Measurements from ENCODE around the gene STPG2. TPM values are rescaled to one million over a fixed set of nuclear protein-coding genes. Genes with fewer than 3 reads are reported as not detected.

STPG2 gene
- total RNA-seq, 1 experiment from 2014 or later, result 0.35 TPM

- Histone ChIP-seq H2AFZ (no peak overlapping the region), H3K9me2 (ENCODE audit: insufficient read depth) (0 out of 2 replicates have a peak, but pooled peaks cover 4% of the 10 kb centered on the region), H3K36me3 (ENCODE audit: low read depth) (no peaks in the 10 kb centered on the region), H3K4me2 (no peak overlapping the region), H3K79me2 (ENCODE audit: low read depth) (no peaks in the 10 kb centered on the region), H3K27ac (no peak overlapping the region), H3K27me3 (ENCODE audit: insufficient read depth, low read depth) (no peaks in the 10 kb centered on the region), H3K4me1 (replicated peaks; ENCODE audit: insufficient read depth) (no peaks in the 10 kb centered on the region), H4K20me1 (ENCODE audit: insufficient read depth) (no peaks in the 10 kb centered on the region), H3K9me3 (ENCODE audit: insufficient read depth, low read depth) (0 out of 2 replicates have a peak, but pooled peaks cover 3% of the 10 kb centered on the region), H3K4me3 (no peak overlapping the region), H3F3A (ENCODE audit: insufficient read depth, low read depth) (no peaks in the 10 kb centered on the region)
- TF ChIP-seq CTCF (conservative IDR thresholded peaks at IDR 0.05), result no peak
- no peak for TF ChIP-seq EZH2 (IDR thresholded peaks at IDR 0.05; ENCODE audit: low read depth)
- intact Hi-C loops (cut with micrococcal nuclease; ENCODE audit: unreplicated experiment), result no loop called here
- DNase-seq, result no peak
- no TSS peak for BruUV-seq (replicated peaks)
- ChIA-PET CTCF (no interaction called here), POLR2A (ENCODE audit: unreplicated experiment) (no interaction called here)
These were observed 152.9 kb downstream of the STPG2 start for GRCh38 chr4:97990409-97990808.

- no peaks in the 10 kb centered on the region for H3K36me3 ChIP-seq (ENCODE audit: low read depth)
- no peaks in the 10 kb centered on the region for H4K20me1 ChIP-seq (ENCODE audit: insufficient read depth)
- CTCF ChIA-PET, result no interaction called here
- BruUV-seq (replicated peaks), result no TSS peak
- no peak overlapping the region for H3K4me3 ChIP-seq
- POLR2A ChIA-PET (ENCODE audit: unreplicated experiment), result no interaction called here
- H3K4me1 ChIP-seq (replicated peaks; ENCODE audit: insufficient read depth), result no peaks in the 10 kb centered on the region
- no peaks in the 10 kb centered on the region for H3F3A ChIP-seq (ENCODE audit: insufficient read depth, low read depth)
- no peak for TF ChIP-seq EZH2 (IDR thresholded peaks at IDR 0.05; ENCODE audit: low read depth)
- TF ChIP-seq CTCF (conservative IDR thresholded peaks at IDR 0.05), result peak; percentile 71
- no peaks in the 10 kb centered on the region for H3K9me2 ChIP-seq (ENCODE audit: insufficient read depth)
- H2AFZ ChIP-seq, result no peak overlapping the region
- intact Hi-C loops (cut with micrococcal nuclease; ENCODE audit: unreplicated experiment), result no loop called here
- no peak for DNase-seq
- H3K4me2 ChIP-seq, result no peak overlapping the region
- H3K9me3 ChIP-seq (ENCODE audit: insufficient read depth, low read depth), result no peaks in the 10 kb centered on the region
- no peaks in the 10 kb centered on the region for H3K79me2 ChIP-seq (ENCODE audit: low read depth)
- no peak overlapping the region for H3K27ac ChIP-seq
- H3K27me3 ChIP-seq (ENCODE audit: insufficient read depth, low read depth), result no peaks in the 10 kb centered on the region
These were observed 156.1 kb downstream of the STPG2 start for GRCh38 chr4:97987019-97987648.

DNA sequence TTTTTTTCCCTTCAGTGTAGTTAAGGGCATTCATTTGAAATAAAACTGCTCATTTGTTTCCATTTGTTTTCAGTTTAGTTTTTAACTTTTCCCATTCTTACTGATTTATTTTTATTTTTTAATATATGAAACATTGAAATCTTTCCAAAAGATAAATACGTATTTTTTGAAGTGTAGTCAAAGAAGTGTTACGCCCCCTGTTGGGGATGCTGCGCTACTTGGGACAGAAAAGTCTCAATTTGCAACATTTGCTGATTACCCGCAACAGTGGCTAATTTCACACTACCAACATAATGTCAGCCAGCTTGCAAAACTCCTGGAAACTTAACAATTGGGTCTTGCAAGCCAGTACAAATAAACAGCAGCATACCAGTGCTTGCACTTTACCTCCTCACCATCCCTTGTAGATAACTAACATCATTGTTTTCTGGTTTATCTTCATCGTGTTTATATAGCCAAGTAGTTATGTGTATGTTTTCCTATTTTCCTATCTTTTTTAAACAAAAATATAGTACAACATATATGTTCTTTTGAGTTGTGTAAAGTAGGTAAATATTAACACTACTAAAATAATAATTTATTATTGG, 158.6 kb downstream of the STPG2 start:
- H3K9me3 ChIP-seq (ENCODE audit: insufficient read depth, low read depth), result no peaks in the 10 kb centered on the region
- no peak for DNase-seq
- intact Hi-C loops (cut with micrococcal nuclease; ENCODE audit: unreplicated experiment), result no loop called here
- no peaks in the 10 kb centered on the region for H3K27me3 ChIP-seq (ENCODE audit: insufficient read depth, low read depth)
- BruUV-seq (replicated peaks), result no TSS peak
- CTCF ChIA-PET, result no interaction called here
- peak; percentile 66 for TF ChIP-seq CTCF (conservative IDR thresholded peaks at IDR 0.05)
- TF ChIP-seq EZH2 (IDR thresholded peaks at IDR 0.05; ENCODE audit: low read depth), result no peak
- H3K4me1 ChIP-seq (replicated peaks; ENCODE audit: insufficient read depth), result no peaks in the 10 kb centered on the region
- H2AFZ ChIP-seq, result no peak overlapping the region
- H3F3A ChIP-seq (ENCODE audit: insufficient read depth, low read depth), result no peaks in the 10 kb centered on the region
- no peak overlapping the region for H3K4me2 ChIP-seq
- H3K79me2 ChIP-seq (ENCODE audit: low read depth), result no peaks in the 10 kb centered on the region
- H3K27ac ChIP-seq, result no peak overlapping the region
- no peaks in the 10 kb centered on the region for H3K9me2 ChIP-seq (ENCODE audit: insufficient read depth)
- POLR2A ChIA-PET (ENCODE audit: unreplicated experiment), result no interaction called here
- H4K20me1 ChIP-seq (ENCODE audit: insufficient read depth), result no peaks in the 10 kb centered on the region
- no peak overlapping the region for H3K4me3 ChIP-seq
- H3K36me3 ChIP-seq (ENCODE audit: low read depth), result no peaks in the 10 kb centered on the region
